HG02610 (cell line): ENCODE results near the gene FRYL.
A peak's percentile ranks its signal among the peaks of the same experiment; 100 is the strongest.
"Not testable (repeated sequence)": the region's sequence is repeated elsewhere in the genome, so short reads cannot be mapped to it uniquely, and the experiment has no call there.

Experiments
- ATAC-seq: cut with Tn5 transposase; IDR thresholded peaks from one replicate; pipeline ENCODE4 v1.9.1; 2021; ENCODE audit warnings: mild to moderate bottlenecking, moderate library complexity; ENCODE audit not compliant: unreplicated experiment

The FRYL gene

DNA sequence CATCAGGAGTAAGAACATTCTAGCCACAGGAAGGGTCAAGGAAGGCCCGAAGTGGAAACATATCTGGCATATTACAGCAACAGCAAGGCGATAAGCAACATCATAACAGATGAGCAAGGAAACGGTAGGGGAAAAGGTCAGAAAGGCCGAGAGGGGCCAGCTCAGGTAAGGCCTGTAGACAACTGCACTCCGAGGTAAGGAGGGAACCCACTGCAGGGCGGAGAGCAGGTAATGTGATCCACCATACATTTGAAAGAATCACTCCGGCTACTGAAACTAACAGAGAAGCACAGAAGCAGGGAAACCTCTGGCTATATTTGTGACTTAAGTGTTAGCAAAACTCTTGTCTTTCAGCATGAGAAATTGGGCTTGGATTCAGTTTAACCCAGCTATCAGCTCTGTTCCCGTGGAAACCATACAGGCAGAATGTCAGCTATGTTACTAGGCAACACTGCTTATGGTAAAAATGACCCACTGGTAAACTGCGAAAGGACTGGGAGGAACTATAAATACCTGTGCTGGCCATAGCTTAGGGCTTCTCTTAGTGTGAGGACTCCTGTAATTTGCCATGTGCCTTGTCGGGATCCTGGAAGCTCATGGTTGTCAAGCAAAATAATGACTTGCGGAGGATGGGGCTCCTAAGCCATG is 31.0 kb downstream of the FRYL start:
- ATAC-seq = no peak

DNA sequence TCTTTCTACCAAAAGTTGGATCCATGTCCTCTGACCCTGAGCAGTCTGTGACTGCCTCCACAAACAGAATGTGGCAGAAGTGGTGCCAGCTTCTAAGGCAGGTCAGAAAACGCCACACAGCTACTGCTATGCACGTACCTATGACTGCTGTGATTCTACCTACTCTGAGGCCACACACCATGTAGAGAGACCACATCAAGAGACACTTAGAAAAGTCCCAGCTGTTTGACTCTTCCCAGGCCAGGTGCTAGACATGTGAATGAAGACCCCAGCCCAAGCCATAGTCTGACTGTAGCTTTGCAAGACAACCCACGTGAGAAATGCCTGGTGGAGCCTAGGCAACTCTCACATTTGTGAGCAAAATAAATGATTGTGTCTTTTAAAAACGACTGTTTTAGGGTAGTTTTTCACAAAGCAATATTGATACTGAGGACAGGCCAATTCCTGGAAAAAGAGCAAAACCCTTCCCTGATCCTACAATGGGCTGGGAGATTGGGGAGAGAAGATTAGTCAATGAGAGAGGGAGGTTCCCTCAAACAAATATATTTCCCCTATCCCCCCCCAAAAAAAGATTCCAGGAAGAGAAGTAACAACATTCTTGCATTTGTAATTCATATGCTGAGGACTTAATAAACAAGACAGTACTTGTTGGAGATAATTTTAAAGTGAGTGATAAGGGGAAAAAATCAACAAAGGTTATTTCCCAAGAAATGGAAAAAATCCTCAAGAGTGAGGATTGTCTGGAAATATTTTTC is 33.3 kb downstream of the FRYL start:
- peak; percentile 47 for ATAC-seq

DNA sequence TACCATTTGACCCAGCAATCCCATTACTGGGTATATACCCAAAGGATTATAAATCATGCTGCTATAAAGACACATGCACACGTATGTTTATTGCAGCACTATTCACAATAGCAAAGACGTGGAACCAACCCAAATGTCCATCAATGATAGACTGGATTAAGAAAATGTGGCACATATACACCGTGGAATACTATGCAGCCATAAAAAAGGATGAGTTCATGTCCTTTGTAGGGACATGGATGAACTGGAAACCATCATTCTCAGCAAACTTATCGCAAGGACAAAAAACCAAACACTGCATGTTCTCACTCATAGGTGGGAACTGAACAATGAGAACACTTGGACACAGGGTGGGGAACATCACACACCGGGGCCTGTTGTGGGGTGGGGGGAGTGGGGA is 34.9 kb downstream of the FRYL start:
- not testable (repeated sequence) for ATAC-seq

- peak; percentile 55 for ATAC-seq
These were observed 37.7 kb downstream of the FRYL start for GRCh38 chr4:48742412-48742811.

DNA sequence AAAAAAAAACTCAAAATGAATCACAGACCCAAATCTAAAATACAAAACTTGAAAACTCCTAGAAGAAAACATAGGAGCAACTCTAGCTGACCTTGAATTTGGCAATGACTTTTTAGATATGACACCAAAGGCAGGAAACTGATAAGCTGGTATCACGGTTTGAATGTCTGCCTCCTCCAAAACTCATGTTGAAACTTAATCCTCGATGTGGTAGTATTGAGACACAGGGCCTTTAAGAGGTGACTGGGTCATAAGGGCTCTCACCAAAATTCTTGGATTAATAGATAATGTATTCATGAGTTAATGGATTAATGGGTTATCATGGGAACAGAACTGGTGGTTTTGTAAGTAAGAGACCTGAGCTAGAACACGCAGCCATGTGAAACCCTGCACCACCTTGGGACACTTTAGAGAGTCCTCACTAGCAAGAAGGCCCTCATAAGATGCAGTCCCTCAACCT is 40.5 kb downstream of the FRYL start:
- peak; percentile 60 for ATAC-seq

- no peak for ATAC-seq
These were observed 41.2 kb downstream of the FRYL start for GRCh38 chr4:48738856-48739255.

DNA sequence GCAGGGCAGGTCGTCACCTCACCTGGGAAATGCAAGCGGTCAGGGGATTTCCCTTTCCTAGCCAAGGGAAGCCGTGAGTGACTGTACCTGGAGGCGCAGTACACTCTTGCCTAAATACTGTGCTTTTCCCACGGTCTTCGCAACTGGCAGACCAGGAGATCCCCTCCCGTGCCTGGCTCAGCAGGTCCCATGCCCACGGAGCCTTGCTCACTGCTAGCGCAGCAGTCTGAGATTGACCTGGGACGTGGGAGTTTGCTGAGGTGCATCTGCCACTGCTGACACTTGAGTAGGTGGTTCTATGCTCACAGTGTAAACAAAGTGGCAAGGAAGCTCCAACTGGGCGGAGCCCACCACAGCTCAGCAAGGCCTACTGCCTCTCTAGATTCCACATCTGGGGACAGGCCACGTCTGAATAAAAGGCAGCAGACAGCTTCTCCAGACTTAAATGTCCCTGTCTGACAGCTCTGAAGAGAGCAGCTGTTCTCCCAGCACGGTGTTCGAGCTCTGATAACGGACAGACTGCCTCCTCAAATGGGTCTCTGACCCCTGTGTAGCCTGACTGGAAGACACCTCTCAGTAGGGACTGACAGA is 51.1 kb downstream of the FRYL start:
- not testable (repeated sequence) for ATAC-seq

DNA sequence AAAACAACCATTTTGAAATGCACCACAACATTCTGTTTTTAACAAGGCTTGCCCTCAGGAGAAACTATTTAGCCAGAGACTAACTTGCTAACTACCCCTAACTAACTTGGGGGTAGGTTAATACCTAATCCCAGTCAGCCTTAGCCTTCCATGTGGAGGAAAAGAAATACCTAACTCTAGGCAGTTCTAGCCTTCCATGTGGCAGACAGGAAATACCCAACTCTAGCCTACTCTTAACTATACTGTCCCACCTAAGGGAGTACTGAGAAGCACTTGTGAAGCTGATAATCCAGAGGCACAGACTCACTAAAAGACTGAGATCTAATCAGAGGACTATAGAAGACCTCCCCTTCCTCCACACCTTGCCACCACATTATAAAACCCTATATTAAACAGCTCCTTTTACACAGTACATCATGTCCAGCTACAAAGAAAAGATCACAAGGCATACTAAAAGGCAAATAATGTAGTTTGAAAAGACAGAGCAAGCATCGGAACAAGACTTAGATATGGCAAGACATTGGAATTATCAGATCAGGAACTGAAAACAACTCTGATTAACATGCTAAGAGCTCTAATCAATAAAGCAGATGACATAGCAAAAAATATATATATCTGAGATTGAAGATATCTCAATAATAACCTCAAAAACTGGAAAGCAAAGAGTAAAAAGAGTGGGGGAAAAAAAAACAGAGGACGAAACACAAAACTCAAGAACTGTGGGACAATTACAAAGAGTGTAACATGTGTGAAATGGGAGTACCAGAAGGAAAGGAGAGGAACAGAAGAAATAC is 52.2 kb downstream of the FRYL start:
- ATAC-seq = peak; percentile 52

DNA sequence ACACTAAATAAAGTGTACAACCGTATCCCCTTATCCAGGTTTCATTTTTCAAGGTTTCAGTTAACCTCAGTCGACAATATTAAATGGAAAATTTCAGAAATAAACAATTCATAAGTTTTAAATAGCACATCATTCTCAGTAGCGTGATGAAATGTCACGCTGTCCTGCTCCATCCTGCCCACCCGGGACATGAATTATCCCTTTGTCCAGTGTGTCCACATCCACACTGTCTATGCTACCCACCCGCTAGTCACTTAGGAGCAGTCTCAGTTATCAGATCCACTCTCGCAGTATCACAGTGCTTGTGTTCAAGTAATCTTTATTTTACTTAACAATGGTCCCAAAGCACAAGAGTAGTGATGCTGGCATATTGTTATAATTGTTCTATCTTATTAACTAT is 54.7 kb downstream of the FRYL start:
- no peak for ATAC-seq

DNA sequence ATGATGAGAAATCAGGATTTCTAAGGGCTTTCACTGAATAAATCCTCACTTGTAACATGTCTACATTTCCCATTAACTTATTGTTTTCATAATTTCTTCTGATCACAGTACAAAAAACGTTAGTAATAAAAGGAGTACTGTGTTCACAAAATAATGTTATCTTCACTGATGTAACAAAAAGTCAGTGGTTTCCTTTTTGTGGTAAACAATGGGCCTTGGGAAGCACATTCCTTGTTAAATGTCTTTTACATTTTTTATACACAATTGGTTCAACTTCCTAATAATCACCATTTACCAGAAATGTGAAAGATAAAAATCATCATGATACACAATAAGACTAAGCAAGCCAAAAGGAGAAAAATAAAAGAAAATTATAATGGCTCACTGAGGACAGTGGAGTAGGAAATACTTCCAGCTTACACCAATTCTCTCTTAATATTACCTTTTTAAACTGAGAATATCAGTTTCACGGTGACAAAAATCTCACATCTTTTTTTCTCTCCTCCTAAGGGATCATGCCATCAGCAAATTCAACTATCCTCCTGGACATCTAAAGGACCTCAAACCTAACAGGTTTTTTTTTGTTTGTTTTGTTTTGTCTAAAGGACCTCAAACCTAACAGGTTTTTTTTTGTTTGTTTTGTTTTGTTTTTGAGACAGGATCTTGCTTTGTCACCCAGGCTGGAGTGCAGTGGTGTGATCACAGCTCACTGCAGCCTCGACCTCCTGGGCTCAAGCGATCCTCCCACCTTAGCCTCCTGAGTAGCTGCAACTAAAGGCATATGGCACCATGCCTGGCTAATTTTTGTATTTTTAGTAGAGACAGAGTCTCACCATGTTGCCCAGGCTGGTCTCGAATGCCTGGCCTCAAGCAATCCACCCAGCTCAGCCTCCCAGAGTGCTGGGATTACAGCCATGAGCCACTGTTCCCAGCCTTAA is 57.3 kb downstream of the FRYL start:
- ATAC-seq = no peak

GRCh38 chr4:48720459-48720858 is 59.6 kb downstream of the FRYL start:
- ATAC-seq = no peak

- ATAC-seq = no peak
These were observed 61.1 kb downstream of the FRYL start for GRCh38 chr4:48718818-48719465.

GRCh38 chr4:48716285-48716684 is 63.8 kb downstream of the FRYL start:
- not testable (repeated sequence) for ATAC-seq

DNA sequence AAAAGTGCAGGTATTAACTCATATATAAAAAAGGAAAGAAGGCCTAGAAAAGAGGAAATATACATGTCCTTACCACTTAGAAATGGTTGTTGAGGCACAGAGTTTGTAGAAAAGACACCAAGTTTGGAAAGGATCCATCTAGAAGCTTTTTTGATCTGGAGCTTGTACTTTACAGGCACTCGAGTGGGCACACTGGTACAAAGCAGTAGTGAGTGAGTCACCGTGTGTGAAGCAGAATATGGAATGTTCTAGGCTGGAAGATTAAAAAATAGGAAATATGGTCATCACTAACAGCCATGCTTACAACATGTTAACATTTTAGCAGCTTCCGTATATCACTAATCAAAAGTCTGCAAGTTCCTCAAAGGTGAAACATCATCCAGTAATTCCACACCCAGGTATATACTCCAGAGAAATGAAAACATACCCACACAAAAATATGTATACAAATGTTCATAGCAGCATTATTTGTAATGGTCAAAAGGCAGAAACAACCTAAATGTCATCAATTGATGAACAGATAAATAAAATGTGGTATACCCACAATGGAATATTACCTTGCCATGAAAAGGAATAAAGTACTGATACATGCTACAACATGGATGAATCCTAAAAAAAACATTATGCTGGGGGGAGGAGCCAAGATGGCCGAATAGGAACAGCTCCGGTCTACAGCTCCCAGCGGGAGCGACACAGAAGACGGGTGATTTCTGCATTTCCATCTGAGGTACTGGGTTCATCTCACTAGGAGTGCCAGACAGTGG is 69.5 kb downstream of the FRYL start:
- no peak for ATAC-seq

- ATAC-seq = no peak
These were observed 70.2 kb downstream of the FRYL start for GRCh38 chr4:48709901-48710300.

GRCh38 chr4:48708610-48709009 is 71.5 kb downstream of the FRYL start:
- no peak for ATAC-seq

- ATAC-seq = no peak
These were observed 73.3 kb downstream of the FRYL start for GRCh38 chr4:48706736-48707135.

- ATAC-seq = no peak
These were observed 74.5 kb downstream of the FRYL start for GRCh38 chr4:48705609-48706008.
